GM19438 (cell line): ENCODE measurements around the gene LUZP4.
"Not testable (repeated sequence)": the region's sequence is repeated elsewhere in the genome, so short reads cannot be mapped to it uniquely, and the experiment has no call there.

ENCODE experiments used
- ATAC-seq: cut with Tn5 transposase; IDR thresholded peaks from one replicate; pipeline ENCODE4 v1.9.1; 2021; ENCODE audit warnings: low read depth; ENCODE audit not compliant: unreplicated experiment

Gene LUZP4

GRCh38 chrX:115333446-115333845, 43.9 kb downstream of the LUZP4 start:
- no peak for ATAC-seq

DNA sequence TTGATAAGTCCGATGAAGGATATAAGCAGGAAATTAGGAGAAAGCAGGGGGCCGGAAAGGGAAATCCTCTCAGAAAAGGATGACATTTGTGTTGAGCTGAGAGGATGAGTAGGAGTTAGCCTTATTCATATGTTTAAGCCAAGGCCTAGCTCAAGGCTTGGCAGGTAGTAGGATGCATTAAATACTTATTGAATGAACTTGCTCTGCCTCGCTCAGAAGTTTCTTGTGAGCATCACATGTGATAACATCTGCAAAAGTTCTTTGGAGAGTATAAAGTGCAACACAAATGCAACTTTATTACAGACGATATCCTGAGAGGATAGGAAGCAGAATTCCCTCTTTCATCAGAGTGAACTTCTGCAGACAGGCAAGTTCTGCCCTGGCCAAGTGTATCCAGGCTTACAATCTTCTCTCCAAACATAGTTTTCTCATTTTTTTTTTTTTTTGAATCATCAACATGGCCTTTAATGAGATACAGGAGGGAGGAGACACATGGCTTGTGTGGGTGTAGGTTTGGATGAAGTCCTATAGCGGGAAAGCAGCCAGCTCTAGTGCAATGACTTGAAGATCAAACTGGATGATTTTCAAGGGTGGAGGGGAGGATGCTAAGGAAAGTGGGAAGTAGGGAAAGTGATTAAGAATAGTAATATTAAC, 48.1 kb downstream of the LUZP4 start:
- ATAC-seq: no peak

DNA sequence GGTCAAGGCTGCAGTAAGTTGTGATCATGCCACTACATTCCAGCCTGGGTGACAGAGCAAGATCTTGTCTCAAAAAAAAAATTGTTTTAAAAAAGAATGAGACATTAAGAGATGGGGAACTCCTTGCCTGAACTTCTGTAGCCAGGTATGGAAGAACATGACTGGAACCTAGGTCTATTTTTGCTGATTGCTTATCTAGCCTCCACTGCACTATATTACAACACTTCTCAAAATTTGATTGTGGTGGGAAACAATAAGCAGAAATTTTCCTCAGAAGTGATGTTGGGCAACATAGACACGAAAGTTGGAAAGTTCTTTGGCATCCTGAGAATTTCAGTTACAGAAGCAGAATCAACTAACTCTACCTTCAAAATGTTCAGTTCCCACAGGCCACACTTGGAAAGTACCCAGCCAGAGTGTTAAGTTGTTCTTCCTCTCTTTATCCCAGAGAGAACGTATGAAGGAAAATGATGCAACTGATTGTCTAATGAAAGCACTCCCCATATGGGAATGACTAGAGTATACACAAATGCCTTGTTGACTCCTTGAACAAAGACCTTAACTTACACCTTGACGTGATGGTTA, 50.0 kb downstream of the LUZP4 start:
- ATAC-seq: no peak

GRCh38 chrX:115341421-115341820, 51.9 kb downstream of the LUZP4 start:
- ATAC-seq: no peak

- no peak for ATAC-seq
These were observed 55.5 kb downstream of the LUZP4 start for GRCh38 chrX:115344885-115345614.

- ATAC-seq: no peak
These were observed 56.1 kb downstream of the LUZP4 start for GRCh38 chrX:115345615-115346014.

DNA sequence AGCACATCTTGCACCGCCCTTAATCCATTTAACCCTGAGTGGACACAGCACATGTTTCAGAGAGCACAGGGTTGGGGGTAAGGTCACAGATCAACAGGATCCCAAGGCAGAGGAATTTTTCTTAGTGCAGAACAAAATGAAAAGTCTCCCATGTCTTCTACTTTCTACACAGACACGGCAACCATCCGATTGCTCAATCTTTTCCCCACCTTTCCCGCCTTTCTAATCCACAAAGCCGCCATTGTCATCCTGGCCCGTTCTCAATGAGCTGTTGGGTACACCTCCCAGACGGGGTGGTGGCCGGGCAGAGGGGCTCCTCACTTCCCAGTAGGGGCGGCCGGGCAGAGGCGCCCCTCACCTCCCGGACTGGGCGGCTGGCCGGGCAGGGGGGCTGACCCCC, 57.2 kb downstream of the LUZP4 start:
- not testable (repeated sequence) for ATAC-seq

DNA sequence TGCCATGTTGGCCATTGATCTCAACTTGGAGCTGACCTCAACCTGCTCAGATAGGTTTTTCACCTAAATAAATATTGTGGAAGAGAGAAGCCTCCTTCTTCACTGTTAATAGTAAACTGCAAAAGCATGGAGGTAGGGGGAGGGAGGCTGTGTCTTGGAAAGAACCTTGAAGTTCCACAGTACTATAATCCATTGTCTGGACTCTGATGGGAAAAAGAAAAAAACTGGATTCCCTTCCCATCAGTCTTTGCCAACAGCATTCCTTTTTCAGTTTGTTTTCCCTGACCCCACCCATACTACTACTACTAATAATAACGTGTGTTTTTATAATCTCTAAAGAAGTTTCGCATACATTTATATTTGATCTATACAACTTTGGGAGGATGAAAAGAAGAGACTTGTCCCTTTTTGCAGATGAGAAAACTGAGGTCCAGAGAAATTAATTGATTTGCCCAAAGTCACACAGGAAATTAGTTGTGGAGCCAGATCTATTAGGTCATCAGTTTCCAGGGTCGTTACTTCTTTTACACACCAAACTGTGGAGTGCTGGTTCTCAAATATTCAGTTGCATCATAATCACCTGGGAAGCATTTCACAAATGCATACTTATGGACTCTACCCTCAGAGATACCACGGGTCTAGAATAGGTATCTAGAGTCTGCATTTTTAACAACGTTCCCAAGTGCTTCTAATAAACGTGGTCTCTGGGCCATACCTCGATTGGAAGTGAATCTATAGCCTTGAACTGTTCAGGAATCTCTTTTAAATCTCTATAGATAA, 59.1 kb downstream of the LUZP4 start:
- ATAC-seq: no peak

GRCh38 chrX:115350711-115351381, 61.3 kb downstream of the LUZP4 start:
- no peak for ATAC-seq

GRCh38 chrX:115356369-115356768, 66.9 kb downstream of the LUZP4 start:
- ATAC-seq: no peak
